Endothelial cell of hepatic sinusoid (primary cell): Measurements from ENCODE around the gene OAS3.
"Not testable (repeated sequence)": the region's sequence is repeated elsewhere in the genome, so short reads cannot be mapped to it uniquely, and the experiment has no call there.

Experiments used
- in situ Hi-C: cut with HindIII; loops from 2 replicates; pipeline ENCODE4 v1.10.0; 2017; ENCODE audit warnings: low sequenced_read_pairs

The OAS3 gene, protein sequence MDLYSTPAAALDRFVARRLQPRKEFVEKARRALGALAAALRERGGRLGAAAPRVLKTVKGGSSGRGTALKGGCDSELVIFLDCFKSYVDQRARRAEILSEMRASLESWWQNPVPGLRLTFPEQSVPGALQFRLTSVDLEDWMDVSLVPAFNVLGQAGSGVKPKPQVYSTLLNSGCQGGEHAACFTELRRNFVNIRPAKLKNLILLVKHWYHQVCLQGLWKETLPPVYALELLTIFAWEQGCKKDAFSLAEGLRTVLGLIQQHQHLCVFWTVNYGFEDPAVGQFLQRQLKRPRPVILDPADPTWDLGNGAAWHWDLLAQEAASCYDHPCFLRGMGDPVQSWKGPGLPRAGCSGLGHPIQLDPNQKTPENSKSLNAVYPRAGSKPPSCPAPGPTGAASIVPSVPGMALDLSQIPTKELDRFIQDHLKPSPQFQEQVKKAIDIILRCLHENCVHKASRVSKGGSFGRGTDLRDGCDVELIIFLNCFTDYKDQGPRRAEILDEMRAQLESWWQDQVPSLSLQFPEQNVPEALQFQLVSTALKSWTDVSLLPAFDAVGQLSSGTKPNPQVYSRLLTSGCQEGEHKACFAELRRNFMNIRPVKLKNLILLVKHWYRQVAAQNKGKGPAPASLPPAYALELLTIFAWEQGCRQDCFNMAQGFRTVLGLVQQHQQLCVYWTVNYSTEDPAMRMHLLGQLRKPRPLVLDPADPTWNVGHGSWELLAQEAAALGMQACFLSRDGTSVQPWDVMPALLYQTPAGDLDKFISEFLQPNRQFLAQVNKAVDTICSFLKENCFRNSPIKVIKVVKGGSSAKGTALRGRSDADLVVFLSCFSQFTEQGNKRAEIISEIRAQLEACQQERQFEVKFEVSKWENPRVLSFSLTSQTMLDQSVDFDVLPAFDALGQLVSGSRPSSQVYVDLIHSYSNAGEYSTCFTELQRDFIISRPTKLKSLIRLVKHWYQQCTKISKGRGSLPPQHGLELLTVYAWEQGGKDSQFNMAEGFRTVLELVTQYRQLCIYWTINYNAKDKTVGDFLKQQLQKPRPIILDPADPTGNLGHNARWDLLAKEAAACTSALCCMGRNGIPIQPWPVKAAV

DNA sequence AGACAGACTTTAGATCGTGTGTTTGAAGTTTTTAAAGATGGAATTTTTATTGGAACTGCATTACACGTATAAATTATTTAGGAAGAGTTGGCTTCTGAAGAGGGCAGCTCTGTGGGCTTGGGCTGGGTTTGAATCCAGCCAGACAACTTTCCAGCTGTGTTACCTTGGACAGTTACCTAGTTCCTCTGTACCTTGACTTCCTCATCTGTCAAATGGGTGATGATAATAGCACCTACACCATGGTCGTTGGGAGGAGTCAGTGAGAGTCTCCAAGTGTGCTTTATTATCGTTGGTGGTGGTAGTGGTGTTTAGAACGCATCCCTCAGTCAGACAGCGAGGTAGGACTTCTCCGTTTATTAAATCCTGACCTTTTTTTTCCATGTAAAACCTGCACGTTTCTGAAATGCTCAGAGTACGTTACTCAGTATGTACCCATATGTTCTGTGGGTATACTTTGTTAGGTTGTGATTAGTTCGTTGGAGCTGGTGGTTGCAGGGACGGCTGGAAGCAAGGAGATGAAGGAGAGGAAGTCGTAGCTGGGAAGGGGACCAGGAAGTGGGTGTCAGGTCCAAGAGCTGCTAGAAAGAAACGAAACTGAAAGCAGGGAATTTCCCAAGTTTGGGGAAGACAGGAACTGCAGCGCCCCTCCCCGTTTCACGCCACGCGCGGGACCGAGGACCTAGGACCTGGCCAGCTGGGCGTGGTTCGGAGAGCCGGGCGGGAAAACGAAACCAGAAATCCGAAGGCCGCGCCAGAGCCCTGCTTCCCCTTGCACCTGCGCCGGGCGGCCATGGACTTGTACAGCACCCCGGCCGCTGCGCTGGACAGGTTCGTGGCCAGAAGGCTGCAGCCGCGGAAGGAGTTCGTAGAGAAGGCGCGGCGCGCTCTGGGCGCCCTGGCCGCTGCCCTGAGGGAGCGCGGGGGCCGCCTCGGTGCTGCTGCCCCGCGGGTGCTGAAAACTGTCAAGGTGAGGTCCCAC lies at the start of gene OAS3:
TSS of gene OAS3 (plus strand) at position 734 of the 979 bp plus-strand sequence. CDS start at position 791, 57 bp downstream.
- in situ Hi-C loops: no loop called here

GRCh38 chr12:112891093-112892024 lies 46.9 kb upstream of the OAS3 start:
- in situ Hi-C loops: no loop called here

DNA sequence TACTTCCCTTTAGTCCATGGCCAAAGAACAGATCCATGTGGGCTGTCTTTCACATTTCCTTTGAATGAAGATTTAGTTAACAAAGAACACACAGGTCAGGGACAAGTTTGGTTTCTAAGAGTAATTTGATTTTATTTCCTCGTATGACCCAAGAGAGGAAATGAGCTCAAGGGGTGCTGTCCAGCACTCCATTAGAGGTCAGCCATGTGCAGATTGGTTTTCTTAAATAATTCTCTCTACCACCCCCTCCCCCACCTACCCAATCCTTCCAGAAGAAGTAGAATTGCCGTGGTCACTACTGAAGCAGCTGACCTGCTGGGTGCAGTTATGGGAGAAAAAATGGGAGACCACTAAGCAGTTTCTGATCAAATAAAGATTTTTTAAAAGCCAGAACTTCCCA lies 45.4 kb upstream of the OAS3 start:
- in situ Hi-C loops: no loop called here

DNA sequence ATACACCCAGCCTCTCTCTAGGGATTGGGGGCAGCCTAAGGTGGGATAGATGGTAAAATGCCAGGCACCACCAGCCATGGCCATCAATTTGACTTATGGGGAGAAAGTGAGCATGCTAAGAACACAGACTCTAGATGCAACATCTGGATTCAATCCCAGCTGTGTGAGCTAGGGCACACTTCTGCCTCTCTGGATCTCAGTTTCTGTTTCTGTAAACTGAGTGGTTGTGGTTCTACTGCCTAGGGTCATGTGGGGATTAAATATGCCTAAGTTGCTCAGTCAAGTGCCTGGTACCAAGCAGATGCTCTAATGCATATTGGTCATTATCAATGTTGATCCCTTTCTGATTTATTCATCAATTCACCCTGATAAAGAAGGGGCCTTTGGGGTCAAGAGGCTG lies 44.1 kb upstream of the OAS3 start:
- in situ Hi-C loops: no loop called here

GRCh38 chr12:112898380-112898779 lies 39.9 kb upstream of the OAS3 start:
- in situ Hi-C loops: no loop called here

- in situ Hi-C loops: no loop called here
Observed at GRCh38 chr12:112900298-112901145, 37.8 kb upstream of the OAS3 start.

DNA sequence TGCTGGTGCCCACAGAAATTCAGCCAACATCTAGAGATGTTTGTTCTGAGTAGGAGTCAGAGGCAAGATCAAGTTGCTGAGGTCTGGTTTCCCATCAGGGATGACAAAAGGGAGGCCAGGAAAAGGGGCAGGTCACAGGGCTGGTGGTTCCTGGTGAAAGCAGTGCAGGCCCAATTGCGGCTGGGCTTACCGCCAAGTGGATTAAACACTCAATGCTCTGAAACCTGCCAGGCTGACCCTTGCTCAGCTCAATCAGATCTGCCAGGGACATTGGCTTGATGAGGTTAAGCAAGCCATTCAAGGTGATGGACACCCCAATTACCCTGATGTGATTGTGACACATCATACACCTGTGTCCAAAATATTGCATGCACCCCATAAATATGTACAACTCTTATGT lies 37.0 kb upstream of the OAS3 start:
- in situ Hi-C loops: no loop called here

- in situ Hi-C loops: no loop called here
Observed at GRCh38 chr12:112904571-112904970, 33.7 kb upstream of the OAS3 start.

GRCh38 chr12:112905451-112906089 lies 32.7 kb upstream of the OAS3 start:
- in situ Hi-C loops: no loop called here

GRCh38 chr12:112906712-112907414 lies 31.4 kb upstream of the OAS3 start, which contains the start of gene OAS1:
Gene OAS1, plus strand, starts transcription at chr12:112906962. Its CDS starts 78 bp downstream, at chr12:112907040.
- in situ Hi-C loops: no loop called here

DNA sequence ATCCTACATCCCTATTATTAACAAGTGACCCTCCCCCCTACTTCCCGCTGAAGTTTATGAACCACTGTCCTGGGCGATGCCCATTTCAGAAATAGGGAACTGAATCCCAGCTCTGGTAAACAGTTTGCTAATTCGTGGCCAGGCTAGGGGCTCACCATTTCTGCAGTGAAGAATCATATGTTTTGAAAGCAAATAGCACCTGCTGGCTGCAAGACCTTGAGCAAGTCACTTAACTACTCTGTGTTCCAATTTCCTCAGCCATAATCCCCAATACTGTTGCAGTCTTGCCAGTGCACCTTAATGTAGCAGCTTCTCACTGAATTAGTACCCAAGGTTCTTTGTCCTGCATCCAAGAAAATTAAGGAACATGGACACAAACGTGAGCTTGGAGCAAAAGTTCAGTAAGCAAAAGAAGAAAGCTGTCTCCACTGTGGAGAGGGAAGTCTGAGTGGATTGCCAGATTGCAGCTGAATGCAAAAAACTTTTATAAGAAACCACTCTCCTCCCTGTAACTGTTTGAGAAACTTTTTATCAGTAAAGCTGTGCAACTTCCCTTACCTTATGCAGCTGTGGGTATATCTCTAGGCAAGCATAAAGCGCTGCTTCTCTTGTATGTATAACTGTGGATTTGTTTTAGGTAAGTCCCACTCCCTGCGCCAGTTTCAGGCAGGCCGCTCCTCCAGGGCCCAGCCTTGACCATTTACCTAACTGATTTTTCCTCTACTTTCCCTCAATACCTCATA lies 30.7 kb upstream of the OAS3 start:
- in situ Hi-C loops: no loop called here

DNA sequence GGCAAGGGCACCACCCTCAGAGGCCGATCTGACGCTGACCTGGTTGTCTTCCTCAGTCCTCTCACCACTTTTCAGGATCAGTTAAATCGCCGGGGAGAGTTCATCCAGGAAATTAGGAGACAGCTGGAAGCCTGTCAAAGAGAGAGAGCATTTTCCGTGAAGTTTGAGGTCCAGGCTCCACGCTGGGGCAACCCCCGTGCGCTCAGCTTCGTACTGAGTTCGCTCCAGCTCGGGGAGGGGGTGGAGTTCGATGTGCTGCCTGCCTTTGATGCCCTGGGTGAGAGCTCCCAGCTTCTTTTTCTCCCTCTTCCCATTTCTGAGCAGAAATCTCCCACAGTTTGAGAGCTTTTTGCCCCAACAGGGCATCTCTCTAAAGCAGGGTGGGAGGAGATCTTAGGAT lies 29.7 kb upstream of the OAS3 start:
- in situ Hi-C loops: no loop called here

- in situ Hi-C loops: no loop called here
Observed at GRCh38 chr12:112909693-112910092, 28.6 kb upstream of the OAS3 start.

DNA sequence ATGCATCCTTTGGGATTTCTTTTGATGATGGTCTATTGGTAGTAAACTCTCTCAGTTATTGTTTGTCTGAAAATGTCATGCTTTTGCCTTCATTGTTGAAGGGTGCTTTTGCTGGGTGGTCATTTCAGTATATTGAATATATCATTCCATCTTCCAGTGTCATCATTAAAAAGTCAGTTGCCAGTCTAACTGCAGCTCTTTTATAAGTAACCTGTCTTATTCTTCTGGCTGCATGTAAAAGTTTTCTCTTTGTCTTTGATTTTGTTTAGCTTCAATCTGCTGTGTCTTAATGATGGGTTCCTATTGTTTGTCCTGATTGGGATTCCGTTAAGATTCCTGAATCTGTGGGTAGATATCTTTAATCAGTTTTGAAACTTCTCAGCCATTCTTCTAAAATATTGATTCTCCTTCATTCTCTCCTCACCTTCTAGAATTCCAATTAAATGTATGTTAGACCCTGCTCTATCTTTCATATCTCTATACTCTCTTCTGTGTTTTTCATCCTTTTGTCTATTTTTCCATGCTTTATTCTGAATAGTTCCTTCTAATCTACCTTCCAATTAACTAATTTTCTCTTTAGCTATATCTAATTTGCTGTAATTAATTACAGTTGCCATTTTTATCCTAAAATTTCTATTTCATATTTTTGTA lies 25.1 kb upstream of the OAS3 start:
- in situ Hi-C loops: no loop called here

DNA sequence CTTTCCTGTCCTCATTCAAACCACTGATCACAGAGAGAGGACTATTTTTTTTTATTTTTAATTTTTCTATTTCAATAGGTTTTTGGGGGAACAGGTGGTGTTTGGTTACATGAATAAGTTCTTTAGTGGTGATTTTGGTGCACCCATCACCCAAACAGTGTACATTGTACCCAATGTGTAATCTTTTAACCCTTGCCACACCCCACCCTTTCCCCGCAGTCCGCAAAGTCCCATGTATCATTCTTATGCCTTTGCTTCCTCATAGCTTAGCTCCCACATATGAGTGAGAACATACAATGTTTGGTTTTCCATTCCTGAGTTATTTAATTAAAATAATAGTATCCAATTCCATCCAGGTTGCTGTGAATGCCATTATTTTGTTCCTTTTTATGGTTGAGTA lies 24.4 kb upstream of the OAS3 start:
- in situ Hi-C loops: not testable (repeated sequence)

DNA sequence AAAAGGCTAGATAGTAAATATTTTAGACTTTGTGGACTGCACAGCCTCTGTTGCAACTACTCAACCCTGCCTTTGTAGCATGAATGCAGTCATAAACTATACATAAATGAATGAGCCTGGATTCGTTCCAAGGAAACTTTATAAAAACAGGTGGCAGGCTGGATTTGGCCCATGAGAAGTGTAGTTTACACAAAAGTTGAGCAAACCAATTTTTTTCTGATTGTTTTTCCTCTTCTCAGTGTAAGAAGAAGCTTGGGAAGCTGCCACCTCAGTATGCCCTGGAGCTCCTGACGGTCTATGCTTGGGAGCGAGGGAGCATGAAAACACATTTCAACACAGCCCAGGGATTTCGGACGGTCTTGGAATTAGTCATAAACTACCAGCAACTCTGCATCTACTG lies 22.0 kb upstream of the OAS3 start:
- in situ Hi-C loops: loop anchor here (5.0 kb wide), 2 partner anchors 81 to 106 kb away; no protein-coding TSS in a partner anchor
